SK-N-MC (cell line): ENCODE results near the gene SLC35F1.
A peak's percentile ranks its signal among the peaks of the same experiment; 100 is the strongest.

ENCODE experiments used
- DNase-seq: peaks from one replicate; pipeline ENCODE4 v3.0.0-alpha.2; 2011; ENCODE audit warnings: low read depth, low spot score
- H3K27ac ChIP-seq: fragments of 200-600 bp; sonication (generic); 2 replicates; pipeline ENCODE4 v1.5.1; 2016; ENCODE audit warnings: mixed run types
- H3K36me3 ChIP-seq: fragments of 200-600 bp; sonication (generic); 2 replicates; pipeline ENCODE4 v1.6.1; 2017; ENCODE audit warnings: antibody characterized with exemption, low read length, mixed read lengths; ENCODE audit not compliant: insufficient read depth
- H3K4me3 ChIP-seq: fragments of 200-600 bp; sonication (generic); 2 replicates; pipeline ENCODE4 v1.5.1; 2016
- H3K9ac ChIP-seq: fragments of 200-600 bp; sonication (generic); 2 replicates; pipeline ENCODE4 v1.8.0; 2017; ENCODE audit warnings: mixed run types, mixed read lengths; ENCODE audit not compliant: insufficient read length
- H3K9me3 ChIP-seq: fragments of 200-600 bp; sonication (generic); 2 replicates; pipeline ENCODE4 v1.6.1; 2017; ENCODE audit warnings: low read depth, mild to moderate bottlenecking, antibody characterized with exemption, low read length, moderate library complexity, mixed read lengths
- EZH2 ChIP-seq: fragments of 200-600 bp; sonication (generic); IDR thresholded peaks from one replicate; pipeline ENCODE4 v1.6.1; 2017; ENCODE audit warnings: antibody characterized with exemption
- FOXP2 ChIP-seq: optimal IDR thresholded peaks from 2 replicates; pipeline ENCODE3; 2011; ENCODE audit warnings: mild to moderate bottlenecking, moderate library complexity; ENCODE audit not compliant: insufficient read depth; ENCODE audit errors: extremely low read length, control extremely low read depth
- POLR2AphosphoS5 ChIP-seq: IDR thresholded peaks from 2 replicates; pipeline ENCODE4 v1.6.1; 2012; ENCODE audit warnings: mild to moderate bottlenecking, low read depth, low read length, borderline replicate concordance

The SLC35F1 gene

DNA sequence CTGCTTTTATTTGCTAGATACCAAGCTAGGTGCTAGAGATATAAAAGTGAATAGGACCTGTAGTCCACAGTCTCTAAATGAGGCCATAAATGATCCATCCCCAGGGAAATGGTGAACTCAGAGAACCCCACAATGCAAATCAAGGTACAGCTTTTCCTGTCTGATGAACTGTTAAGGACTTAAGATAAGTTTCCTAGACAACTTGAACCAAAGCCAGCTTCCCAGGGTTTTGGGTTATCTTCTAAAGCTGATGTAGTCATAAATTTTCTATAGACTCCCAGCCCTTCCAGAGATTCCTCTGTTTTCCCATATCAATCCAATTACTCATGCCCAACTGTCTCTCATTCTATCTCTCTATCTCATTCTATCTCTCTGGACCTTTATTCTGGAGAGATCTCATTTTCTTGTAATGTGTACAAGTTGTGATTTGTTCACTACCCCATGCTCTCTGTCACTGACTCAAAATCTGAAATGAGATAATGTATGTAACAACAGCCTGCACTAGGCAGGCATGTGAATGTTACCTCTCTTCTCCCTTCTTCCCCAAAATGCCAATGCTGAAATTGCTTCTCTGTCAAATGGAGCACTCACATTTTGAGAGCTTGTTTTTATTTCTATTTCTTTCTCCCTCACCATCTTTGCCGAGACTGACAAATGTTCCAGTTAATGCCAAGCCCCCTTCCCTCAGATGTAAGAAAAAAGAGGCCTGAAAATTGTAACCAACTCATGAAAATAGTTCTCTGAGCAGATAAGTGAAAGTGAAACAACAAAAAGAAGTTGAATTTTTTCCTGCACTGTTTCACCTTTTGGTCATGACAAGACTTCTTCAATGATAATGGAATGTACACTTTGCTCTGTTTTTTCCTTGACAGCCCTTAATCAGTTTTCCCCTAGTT is 279.9 kb downstream of the SLC35F1 start:
- Histone ChIP-seq H3K36me3 (no peaks in the 10 kb centered on the region), H3K4me3 (peak overlapping the region; percentile 21), H3K27ac (peak overlapping the region; percentile 38; the same call in 1 of the 2 replicates), H3K9me3 (no peaks in the 10 kb centered on the region), H3K9ac (no peak overlapping the region)
- peak; percentile 52 for DNase-seq
- TF ChIP-seq EZH2 = no peak
- TF ChIP-seq POLR2AphosphoS5 = peak; percentile 19; the same call in 1 of the 2 replicates

DNA sequence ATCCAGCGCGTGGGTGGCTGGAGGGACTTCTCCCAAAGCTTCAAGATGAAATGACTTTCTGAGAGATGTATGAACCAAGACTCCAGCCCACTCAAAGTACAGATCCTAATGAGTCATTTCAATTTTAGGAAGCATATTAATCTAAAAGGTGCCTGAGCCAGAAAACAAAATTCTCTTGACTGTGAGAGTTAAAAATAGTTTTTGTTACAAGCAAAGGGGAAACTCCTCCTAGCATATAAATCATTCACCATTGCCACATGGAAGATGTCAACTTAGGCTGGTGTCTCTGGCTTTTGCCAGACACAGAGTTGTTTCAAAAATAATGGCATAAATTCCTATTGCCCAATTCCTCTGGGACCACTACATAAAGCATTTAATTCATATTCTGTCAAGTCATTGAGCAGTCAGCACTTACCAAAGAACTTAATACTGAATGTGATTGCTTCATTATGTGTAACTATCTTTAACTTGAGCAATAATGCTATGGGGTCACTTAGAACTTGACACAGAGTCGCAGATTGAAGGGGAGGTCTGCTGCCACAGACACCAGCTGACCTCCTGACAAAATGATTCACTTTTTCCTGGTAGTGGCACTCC is 280.6 kb downstream of the SLC35F1 start:
- no peak overlapping the region for H3K9ac ChIP-seq
- H3K36me3 ChIP-seq = no peaks in the 10 kb centered on the region
- H3K4me3 ChIP-seq = peak overlapping the region; percentile 21
- peak; percentile 93 for DNase-seq
- peak overlapping the region; percentile 38; the same call in 1 of the 2 replicates for H3K27ac ChIP-seq
- TF ChIP-seq FOXP2 (no peak), EZH2 (no peak), POLR2AphosphoS5 (no peak; the same call in 1 of the 2 replicates)
- H3K9me3 ChIP-seq = no peaks in the 10 kb centered on the region

DNA sequence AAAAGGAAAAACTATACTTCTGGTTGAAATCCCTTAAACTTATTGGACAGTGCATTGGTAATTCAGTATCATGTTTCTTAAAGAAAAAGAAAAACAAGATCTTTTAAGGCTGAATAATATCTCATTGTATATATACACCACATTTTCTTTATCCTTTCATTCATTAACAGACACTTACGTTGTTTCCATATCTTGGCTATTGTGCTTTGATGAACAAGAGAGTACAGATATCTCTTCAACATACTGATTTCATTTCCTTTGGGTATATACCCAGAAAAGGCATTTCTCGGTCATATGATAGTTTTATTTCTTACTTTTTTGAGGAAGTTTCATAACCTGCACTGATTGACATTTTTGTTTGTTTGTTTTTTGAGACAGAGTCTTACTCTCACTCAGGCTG is 281.5 kb downstream of the SLC35F1 start:
- DNase-seq = no peak
- no peaks in the 10 kb centered on the region for H3K36me3 ChIP-seq
- no peak overlapping the region for H3K27ac ChIP-seq
- TF ChIP-seq POLR2AphosphoS5 = no peak
- TF ChIP-seq FOXP2 = no peak
- no peak for TF ChIP-seq EZH2
- no peak overlapping the region for H3K4me3 ChIP-seq
- H3K9me3 ChIP-seq = no peaks in the 10 kb centered on the region
- H3K9ac ChIP-seq = no peak overlapping the region

DNA sequence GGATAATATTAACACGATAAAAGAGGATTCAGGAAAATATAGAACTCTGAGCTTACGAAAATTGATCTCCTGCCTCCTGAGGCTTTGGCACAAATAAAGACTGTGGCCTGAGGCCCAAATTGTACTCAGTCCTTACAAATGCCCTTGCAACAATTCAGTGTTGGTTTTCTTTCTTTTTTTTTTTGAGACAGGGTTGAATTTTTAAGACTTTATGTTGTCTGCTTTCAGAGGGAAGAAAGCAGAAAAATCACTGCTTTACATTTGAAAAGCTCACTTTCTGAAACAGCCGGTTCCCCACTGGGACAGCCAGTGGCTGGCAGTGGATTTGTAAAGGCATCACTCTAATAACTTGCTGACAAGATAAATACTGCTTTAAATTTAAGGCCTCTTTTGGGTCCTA is 290.5 kb downstream of the SLC35F1 start:
- peak overlapping the region; percentile 88 for H3K27ac ChIP-seq

GRCh38 chr6:118198746-118199145 is 291.7 kb downstream of the SLC35F1 start:
- no peak overlapping the region for H3K9ac ChIP-seq
- no peak overlapping the region for H3K4me3 ChIP-seq
- no peaks in the 10 kb centered on the region for H3K36me3 ChIP-seq
- TF ChIP-seq POLR2AphosphoS5 = no peak
- TF ChIP-seq FOXP2 = no peak
- no peak for TF ChIP-seq EZH2
- no peak for DNase-seq
- no peaks in the 10 kb centered on the region for H3K9me3 ChIP-seq
- H3K27ac ChIP-seq = no peak overlapping the region

More for the DNA sequence above, 290.5 kb downstream of the SLC35F1 start:
- no peaks in the 10 kb centered on the region for H3K9me3 ChIP-seq
- no peak for TF ChIP-seq EZH2
- no peak for TF ChIP-seq POLR2AphosphoS5
- peak overlapping the region; percentile 53 for H3K4me3 ChIP-seq
- H3K9ac ChIP-seq = peak overlapping the region; percentile 54
- DNase-seq = no peak
- H3K36me3 ChIP-seq = no peaks in the 10 kb centered on the region

- TF ChIP-seq FOXP2 = no peak
- no peak for TF ChIP-seq EZH2
- no peak for TF ChIP-seq POLR2AphosphoS5
- H3K27ac ChIP-seq = no peak overlapping the region
- no peaks in the 10 kb centered on the region for H3K9me3 ChIP-seq
- no peak for DNase-seq
- H3K4me3 ChIP-seq = no peak overlapping the region
- no peaks in the 10 kb centered on the region for H3K36me3 ChIP-seq
- no peak overlapping the region for H3K9ac ChIP-seq
Measured at GRCh38 chr6:118200160-118200559, 293.1 kb downstream of the SLC35F1 start.

DNA sequence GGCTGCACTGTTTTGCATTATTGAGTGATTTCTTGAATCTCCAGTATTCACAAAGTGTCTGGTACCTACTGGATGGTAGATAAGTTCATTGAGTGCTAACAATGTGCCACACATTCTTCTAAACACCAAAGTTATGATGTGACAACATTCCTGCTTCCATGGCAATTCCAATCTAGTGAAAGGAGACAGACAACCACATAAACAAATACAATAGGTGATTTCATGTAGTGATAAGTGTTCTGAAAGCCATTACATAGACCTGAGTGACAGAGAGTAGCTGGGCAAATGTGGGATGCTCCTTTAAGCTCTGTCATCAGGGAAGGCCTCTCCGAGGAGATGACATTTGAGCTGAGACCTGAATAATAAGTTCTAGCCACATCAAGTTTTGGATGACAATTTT is 295.5 kb downstream of the SLC35F1 start:
- TF ChIP-seq FOXP2 (no peak), EZH2 (no peak), POLR2AphosphoS5 (no peak)
- no peaks in the 10 kb centered on the region for H3K36me3 ChIP-seq
- DNase-seq = no peak

DNA sequence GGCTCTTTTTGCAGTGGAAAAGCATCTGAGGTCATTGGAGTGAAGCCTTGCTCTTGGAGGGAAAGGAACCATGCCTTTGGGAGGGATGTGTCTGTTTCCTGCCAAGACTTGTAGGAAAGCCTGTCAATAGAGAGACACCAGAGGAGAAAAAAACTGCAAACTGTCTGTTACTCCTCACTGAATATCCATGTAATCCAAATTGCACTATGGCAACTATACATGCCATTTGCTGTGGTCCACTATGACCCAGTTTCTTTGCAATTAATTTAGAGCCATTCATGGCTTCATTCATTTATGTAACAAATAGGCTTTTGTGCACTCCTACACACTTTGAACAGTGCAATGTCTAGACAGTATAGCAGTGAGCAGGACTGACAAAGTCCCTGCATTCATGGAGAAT is 296.5 kb downstream of the SLC35F1 start:
- DNase-seq = no peak
- Histone ChIP-seq H3K27ac (no peak overlapping the region), H3K4me3 (no peak overlapping the region), H3K9ac (no peak overlapping the region), H3K36me3 (no peaks in the 10 kb centered on the region), H3K9me3 (no peaks in the 10 kb centered on the region)
- TF ChIP-seq EZH2 (no peak), POLR2AphosphoS5 (no peak), FOXP2 (no peak)

More for the DNA sequence above, 295.5 kb downstream of the SLC35F1 start:
- no peaks in the 10 kb centered on the region for H3K9me3 ChIP-seq
- H3K27ac ChIP-seq = no peak overlapping the region
- H3K9ac ChIP-seq = no peak overlapping the region
- H3K4me3 ChIP-seq = no peak overlapping the region

GRCh38 chr6:118206221-118206620 is 299.2 kb downstream of the SLC35F1 start:
- DNase-seq = peak; percentile 91
- H3K4me3 ChIP-seq = peak overlapping the region; percentile 25; the same call in 1 of the 2 replicates
- H3K9me3 ChIP-seq = no peaks in the 10 kb centered on the region
- no peaks in the 10 kb centered on the region for H3K36me3 ChIP-seq
- no peak overlapping the region for H3K9ac ChIP-seq
- TF ChIP-seq POLR2AphosphoS5 = no peak
- no peak for TF ChIP-seq EZH2
- no peak for TF ChIP-seq FOXP2
- H3K27ac ChIP-seq = peak overlapping the region; percentile 39
